Sigmoid colon (tissue), 7 donors: ENCODE data around the gene TKFC. TPM values are rescaled to one million over a fixed set of nuclear protein-coding genes. Genes with fewer than 3 reads are reported as not detected.

Experiments
- DNase-seq: peaks from one replicate; pipeline ENCODE4 v3.0.0-alpha.2; 2019
- H3K27ac ChIP-seq, 4 donors: fragments of 200-600 bp; sonication (generic); one replicate each; pipeline ENCODE4 v1.5.1; 2016 to 2019; ENCODE audit warnings: mild to moderate bottlenecking in 1 of 4
- H3K27me3 ChIP-seq, 3 donors: fragments of 200-600 bp; sonication (generic); one replicate each; pipeline ENCODE4 v1.5.1; 2019; ENCODE audit warnings: mild to moderate bottlenecking in 1 of 3
- H3K36me3 ChIP-seq, 4 donors: fragments of 200-600 bp; sonication (generic); one replicate each; pipeline ENCODE4 v1.5.1; 2016 to 2019
- H3K4me1 ChIP-seq, 4 donors: fragments of 200-600 bp; sonication (generic); one replicate each; pipeline ENCODE4 v1.5.1; 2017 to 2019
- H3K4me3 ChIP-seq, 4 donors: fragments of 200-600 bp; sonication (generic); one replicate each; pipeline ENCODE4 v1.5.1; 2017 to 2019; ENCODE audit warnings: mild to moderate bottlenecking in 2 of 4, moderate library complexity in 1 of 4
- H3K9me3 ChIP-seq, 4 donors: fragments of 200-600 bp in 3 of 4; sonication (generic) in 3 of 4; one replicate each; pipeline versions ENCODE4 v1.5.1 to v1.6.1; 2013 to 2019
- EP300 ChIP-seq, 4 donors: sonication (generic); formaldehyde crosslinking; IDR thresholded peaks; one replicate each; pipeline ENCODE4 v1.6.1; 2017; ENCODE audit warnings: antibody characterized with exemption in 4 of 4
- POLR2A ChIP-seq, 2 donors: fragments of 450-650 bp; IDR thresholded peaks; one replicate each; pipeline ENCODE4 v1.6.1; 2016; ENCODE audit warnings: antibody characterized with exemption in 2 of 2, mild to moderate bottlenecking in 2 of 2, moderate library complexity in 2 of 2
- POLR2AphosphoS5 ChIP-seq, 4 donors: sonication (generic); formaldehyde crosslinking; IDR thresholded peaks; one replicate each; pipeline ENCODE4 v1.6.1; 2017; ENCODE audit warnings: antibody characterized with exemption in 4 of 4
- WGBS, 2 donors: extraction: QIAGEN DNeasy Blood & Tissue Kit; methylation state at CpG; one replicate each; pipeline ENCODE4 v1.1.7; 2013; 5-methylcytosine and 5-hydroxymethylcytosine counted together
- intact Hi-C: fragments of 100-400 bp; cut with DNase I; formaldehyde crosslinking; loops from one replicate; pipeline ENCODE4 v1.15.1; 2023
- polyA plus RNA-seq, 3 donors: library from polyadenylated mRNA; stranded (reverse); fragments of 200-250 nt; gene quantifications; one replicate each; pipeline ENCODE4 v1.2.3, GENCODE V29; 2013
- total RNA-seq, 4 donors: library from RNA; depleted of rRNA; stranded (reverse); fragments of >200 nt; gene quantifications; one replicate each; pipeline ENCODE4 v1.1.0, GENCODE V29; 2016
- TF ChIP-seq, protein P1 (sequence below), 4 experiments: fragments of 450-650 bp in 3 of 4; fragments of 200-600 bp in 1 of 4; IDR thresholded peaks; one replicate each; pipeline ENCODE4 v1.5.1; 2016 to 2019; ENCODE audit warnings: antibody characterized with exemption in 4 of 4, mild to moderate bottlenecking in 3 of 4, moderate library complexity in 2 of 4
- donor health status: healthy with polysubstance abuse.
- donor health status: Bipolar disorder and iron deficiency.
- donor health status: healthy.

Gene TKFC
- total and polyA plus RNA-seq, 7 donors, result 10.8 to 40.0 (median 12.0) TPM

DNA sequence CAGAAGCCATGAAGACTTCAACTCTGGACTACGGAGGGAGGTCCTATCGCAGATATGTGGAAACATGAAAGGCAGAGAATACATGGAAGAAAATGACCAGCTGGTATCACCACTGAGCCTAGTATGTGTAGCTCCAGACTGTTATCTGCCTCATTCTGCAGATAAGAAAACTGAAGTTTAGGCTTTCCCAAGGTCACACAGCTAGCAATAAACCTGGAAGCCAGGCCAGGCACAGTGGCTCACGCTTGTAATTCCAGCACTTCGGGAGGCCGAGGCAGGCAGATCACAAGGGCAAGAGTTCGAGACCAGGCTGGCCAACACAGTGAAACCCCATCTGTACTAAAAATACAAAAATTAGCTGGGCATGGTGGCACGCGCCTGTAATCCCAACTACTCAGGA lies 22.3 kb upstream of the TKFC start:
- intact Hi-C loops, result no loop called here
- WGBS, 2 donors, result 88 to 94% methylated on average over 8 of the region's 8 CpGs

GRCh38 chr11:61315260-61315659 lies 17.8 kb upstream of the TKFC start:
- H3K9me3 ChIP-seq, result no peaks in the 10 kb centered on the region
- no peak overlapping the region for H3K27ac ChIP-seq
- H3K4me1 ChIP-seq, result no peaks in the 10 kb centered on the region
- intact Hi-C loops, result no loop called here
- 90 to 96% methylated on average over 2 of the region's 2 CpGs for WGBS, 2 donors
- peaks cover 52 to 100% (median 73%) of the 10 kb centered on the region in 4 donors for H3K36me3 ChIP-seq
- TF ChIP-seq POLR2A (IDR thresholded peaks at IDR 0.05) (no peak), EP300 (IDR thresholded peaks at IDR 0.05) (no peak), POLR2AphosphoS5 (IDR thresholded peaks at IDR 0.05) (no peak)
- TF ChIP-seq, protein P1, sequence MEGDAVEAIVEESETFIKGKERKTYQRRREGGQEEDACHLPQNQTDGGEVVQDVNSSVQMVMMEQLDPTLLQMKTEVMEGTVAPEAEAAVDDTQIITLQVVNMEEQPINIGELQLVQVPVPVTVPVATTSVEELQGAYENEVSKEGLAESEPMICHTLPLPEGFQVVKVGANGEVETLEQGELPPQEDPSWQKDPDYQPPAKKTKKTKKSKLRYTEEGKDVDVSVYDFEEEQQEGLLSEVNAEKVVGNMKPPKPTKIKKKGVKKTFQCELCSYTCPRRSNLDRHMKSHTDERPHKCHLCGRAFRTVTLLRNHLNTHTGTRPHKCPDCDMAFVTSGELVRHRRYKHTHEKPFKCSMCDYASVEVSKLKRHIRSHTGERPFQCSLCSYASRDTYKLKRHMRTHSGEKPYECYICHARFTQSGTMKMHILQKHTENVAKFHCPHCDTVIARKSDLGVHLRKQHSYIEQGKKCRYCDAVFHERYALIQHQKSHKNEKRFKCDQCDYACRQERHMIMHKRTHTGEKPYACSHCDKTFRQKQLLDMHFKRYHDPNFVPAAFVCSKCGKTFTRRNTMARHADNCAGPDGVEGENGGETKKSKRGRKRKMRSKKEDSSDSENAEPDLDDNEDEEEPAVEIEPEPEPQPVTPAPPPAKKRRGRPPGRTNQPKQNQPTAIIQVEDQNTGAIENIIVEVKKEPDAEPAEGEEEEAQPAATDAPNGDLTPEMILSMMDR (IDR thresholded peaks at IDR 0.05), result no peak
- no peak for DNase-seq
- H3K4me3 ChIP-seq, result no peak overlapping the region
- no peaks in the 10 kb centered on the region for H3K27me3 ChIP-seq

More for the DNA sequence above, 22.3 kb upstream of the TKFC start:
- no peak overlapping the region for H3K27ac ChIP-seq
- DNase-seq, result no peak
- TF ChIP-seq, protein P1 (IDR thresholded peaks at IDR 0.05), result no peak
- TF ChIP-seq POLR2AphosphoS5 (IDR thresholded peaks at IDR 0.05), result no peak
- TF ChIP-seq EP300 (IDR thresholded peaks at IDR 0.05), result no peak
- no peak for TF ChIP-seq POLR2A (IDR thresholded peaks at IDR 0.05)
- no peaks in the 10 kb centered on the region for H3K9me3 ChIP-seq
- H3K4me1 ChIP-seq, result no peaks in the 10 kb centered on the region
- H3K4me3 ChIP-seq, result no peak overlapping the region
- peaks cover 82 to 100% (median 86%) of the 10 kb centered on the region in 4 donors for H3K36me3 ChIP-seq
- H3K27me3 ChIP-seq, result no peaks in the 10 kb centered on the region

DNA sequence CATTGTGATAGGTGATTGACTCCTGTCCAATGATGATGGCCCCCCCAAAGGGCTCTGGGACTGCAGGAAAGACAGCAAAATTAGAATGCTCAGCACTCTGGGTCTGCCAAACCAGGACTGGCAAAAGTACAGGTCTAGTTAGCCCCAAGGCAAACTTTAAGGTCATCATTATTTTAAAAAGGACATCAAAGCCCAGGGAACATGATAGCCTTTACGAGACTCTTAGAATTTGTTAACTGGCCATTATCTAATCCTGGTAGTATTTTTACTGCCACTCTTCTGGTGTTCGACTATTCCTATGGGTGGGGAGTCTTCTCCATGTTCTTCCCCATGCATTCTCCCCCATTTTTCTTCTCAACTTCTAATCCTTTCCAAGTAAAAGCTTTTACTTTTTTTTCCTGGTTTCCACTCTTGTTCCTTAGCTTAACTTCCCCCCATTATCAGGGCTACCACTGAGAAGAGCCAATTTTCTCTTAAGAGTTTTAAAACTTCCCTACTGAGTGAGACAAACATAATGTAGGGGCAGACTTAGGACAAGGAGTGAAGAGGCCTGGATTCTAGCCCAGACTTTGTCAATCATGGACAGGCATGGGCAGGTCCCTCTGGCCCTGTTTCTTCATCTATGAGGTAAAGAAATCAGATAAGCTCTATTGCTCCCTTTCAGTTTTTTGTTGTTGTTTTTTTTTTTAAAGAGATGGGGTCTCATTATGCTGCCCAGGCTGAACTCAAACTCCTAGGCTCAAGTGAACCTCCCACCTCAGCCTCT lies 7.2 kb upstream of the TKFC start:
- H3K4me3 ChIP-seq, result no peak overlapping the region
- intact Hi-C loops, result no loop called here
- no peaks in the 10 kb centered on the region for H3K9me3 ChIP-seq
- H3K36me3 ChIP-seq, result peaks cover 27 to 89% (median 65%) of the 10 kb centered on the region in 4 donors
- no peak for DNase-seq
- no peaks in the 10 kb centered on the region for H3K27me3 ChIP-seq
- H3K27ac ChIP-seq, result no peak overlapping the region
- H3K4me1 ChIP-seq, result peaks cover 0 to 9% (median 2%) of the 10 kb centered on the region in 4 donors
- TF ChIP-seq POLR2AphosphoS5 (IDR thresholded peaks at IDR 0.05) (no peak), EP300 (IDR thresholded peaks at IDR 0.05) (no peak), POLR2A (IDR thresholded peaks at IDR 0.05) (no peak)
- TF ChIP-seq, protein P1 (IDR thresholded peaks at IDR 0.05), result no peak
- 79 to 85% methylated on average over 2 of the region's 2 CpGs for WGBS, 2 donors

- intact Hi-C loops, result no loop called here
- H3K27ac ChIP-seq, result no peak overlapping the region
- DNase-seq, result no peak
- no peaks in the 10 kb centered on the region for H3K9me3 ChIP-seq
- TF ChIP-seq, protein P1 (IDR thresholded peaks at IDR 0.05), result no peak
- no peak for TF ChIP-seq POLR2AphosphoS5 (IDR thresholded peaks at IDR 0.05)
- TF ChIP-seq EP300 (IDR thresholded peaks at IDR 0.05), result no peak
- no peak for TF ChIP-seq POLR2A (IDR thresholded peaks at IDR 0.05)
- peaks cover 0 to 23% (median 17%) of the 10 kb centered on the region in 4 donors for H3K4me1 ChIP-seq
- peaks cover 12 to 71% (median 47%) of the 10 kb centered on the region in 4 donors for H3K36me3 ChIP-seq
- H3K4me3 ChIP-seq, result no peak overlapping the region
- H3K27me3 ChIP-seq, result no peaks in the 10 kb centered on the region
Observed at GRCh38 chr11:61327669-61328071, 5.4 kb upstream of the TKFC start.
